Subcutaneous adipose tissue (tissue), 4 donors: ENCODE measurements around the gene KCNH4. TPM values are rescaled to one million over a fixed set of nuclear protein-coding genes. Genes with fewer than 3 reads are reported as not detected.

Experiments
- CTCF ChIP-seq: fragments of 450-650 bp; IDR thresholded peaks from one replicate; pipeline ENCODE4 v1.5.1; 2016; ENCODE audit warnings: low read depth, mild to moderate bottlenecking, control low read depth, antibody characterized with exemption, moderate library complexity
- total RNA-seq, 4 donors: library from RNA; depleted of rRNA; stranded (reverse); fragments of >200 nt; gene quantifications; one replicate each; pipeline ENCODE4 v1.1.0, GENCODE V29; 2016

The KCNH4 gene
- total RNA-seq, 4 donors from 2014 or later, result 0.16 to 0.34 (median 0.19) TPM; not detected in 1

- no peak for TF ChIP-seq CTCF
Observed at GRCh38 chr17:42200706-42201457, 19.9 kb upstream of the KCNH4 start.

- TF ChIP-seq CTCF, result no peak
Observed at GRCh38 chr17:42199416-42200011, 18.6 kb upstream of the KCNH4 start.

DNA sequence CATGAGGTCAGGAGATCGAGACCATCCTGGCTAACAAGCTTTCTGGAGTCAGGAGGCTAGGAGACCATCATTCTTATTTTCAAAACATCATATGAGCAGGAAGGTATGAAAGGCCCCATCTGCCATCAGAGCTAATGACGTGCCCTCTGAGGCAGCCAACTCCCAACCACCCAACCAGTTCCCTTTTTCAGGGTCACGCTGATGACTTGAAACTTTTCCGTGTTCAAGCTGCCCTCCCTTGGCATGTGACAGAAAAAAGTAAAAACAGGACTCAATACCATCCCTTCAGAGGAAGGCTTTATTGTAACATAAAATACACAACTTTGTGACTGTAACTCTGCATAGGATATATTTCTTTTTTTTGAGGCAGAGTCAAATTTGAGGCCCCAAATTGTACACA is 18.0 kb upstream of the KCNH4 start:
- TF ChIP-seq CTCF, result no peak

- TF ChIP-seq CTCF, result no peak
Observed at GRCh38 chr17:42197564-42198156, 16.7 kb upstream of the KCNH4 start.

GRCh38 chr17:42193969-42194899 is 13.3 kb upstream of the KCNH4 start, which contains the start of gene GHDC:
Gene GHDC (minus strand): TSS chr17:42194494. CDS start chr17:42193581, 913 bp downstream.
- TF ChIP-seq CTCF, result no peak

DNA sequence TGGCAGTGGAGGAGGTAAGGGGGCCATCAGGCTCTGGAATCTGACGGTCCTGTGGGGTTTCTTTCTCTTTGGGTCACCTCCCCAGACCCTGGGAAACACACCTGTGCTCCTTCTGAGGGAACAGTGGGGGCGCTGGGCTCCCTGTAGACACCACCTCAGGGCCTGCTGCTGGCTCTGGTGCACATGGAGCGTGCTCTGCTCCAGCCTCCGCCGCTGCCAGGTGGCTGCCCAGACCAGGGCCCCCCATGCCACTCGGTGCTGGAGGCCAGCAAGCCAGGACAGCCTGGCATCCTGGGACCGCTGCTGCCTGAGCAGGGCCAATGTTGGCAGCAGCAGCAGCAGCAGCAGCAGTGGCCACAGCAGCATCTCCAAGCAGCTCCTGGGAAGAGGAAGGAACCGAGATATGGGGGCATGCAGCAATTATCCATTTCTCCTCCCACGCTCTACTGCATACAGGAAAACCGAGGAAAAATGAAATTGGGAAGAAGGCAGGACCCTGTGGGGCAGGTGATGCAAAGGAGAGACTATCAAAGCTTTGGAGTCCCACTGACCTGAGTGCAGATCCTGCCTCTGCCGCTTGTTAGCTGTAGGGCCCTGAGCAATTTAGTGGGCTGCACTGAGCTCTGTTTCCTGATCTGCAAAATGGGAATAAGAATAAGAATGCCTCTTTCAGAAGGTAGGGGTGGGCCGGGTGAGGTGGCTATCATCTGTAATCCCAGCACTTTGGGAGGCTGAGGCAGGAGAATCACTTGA is 12.4 kb upstream of the KCNH4 start:
- no peak for TF ChIP-seq CTCF
